K562 (cell line): ENCODE data around the gene BTRC. TPM values are rescaled to one million over a fixed set of nuclear protein-coding genes. Genes with fewer than 3 reads are reported as not detected.

Source experiments
- ATAC-seq: fragments of 200-7000 bp; cut with Tn5 transposase; 3 replicates; pipeline ENCODE4 v1.9.1; 2020; ENCODE audit warnings: moderate library complexity
- BruUV-seq: library from RNA; stranded (reverse); fragments of 400-500 nt; replicated peaks from 2 replicates; lab custom pipeline; 2021; lab: Mats Ljungman, UMichigan
- CTCF ChIA-PET: fragments of 300-600 bp; formaldehyde crosslinking; extraction: SDS; loops from one replicate; lab custom pipeline; 2021; ENCODE audit warnings: low intra/inter-chr PET ratio; lab: Yijun Ruan, JAX
- POLR2A ChIA-PET: fragments of 300-600, 350-650 bp; sonication (Branson Sonifier 250); formaldehyde crosslinking; extraction: SDS; loops from one replicate; lab custom pipeline; 2021; ENCODE audit warnings: antibody characterized with exemption, inconsistent platforms; lab: Yijun Ruan, JAX
- DNase-seq, 4 experiments: peaks; one replicate each; pipeline versions ENCODE4 v3.0.0 to v3.0.0-alpha.2; 2011 to 2018; ENCODE audit warnings: low spot score in 3 of 4, mixed read lengths in 3 of 4; ENCODE audit errors: extremely low read depth in 1 of 4
- FAIRE-seq: peaks from 2 replicates; lab custom pipeline; 2011; peaks lifted over from hg19 to GRCh38; lab: Jason Lieb, UNC
- H2AFZ ChIP-seq: 2 replicates; pipeline ENCODE4 v1.6.0; 2011; ENCODE audit warnings: low read depth, low read length, control low read depth, inconsistent platforms
- H3K27ac ChIP-seq: fragments of 200-600 bp; 3 replicates; pipeline ENCODE4 v1.8.0; 2011; ENCODE audit warnings: low read depth, mild to moderate bottlenecking, control low read depth, inconsistent platforms, low read length, moderate library complexity, mixed read lengths; ENCODE audit errors: extremely low read depth
- H3K27me3 ChIP-seq, 2 experiments: fragments of 300-600 bp in 1 of 2; 2 replicates in 1 of 2; 3 replicates in 1 of 2; pipeline versions ENCODE4 v1.6.0 to v1.8.0; 2011; ENCODE audit warnings: inconsistent platforms in 2 of 2, low read length in 2 of 2, mild to moderate bottlenecking in 1 of 2, mixed read lengths in 1 of 2, moderate library complexity in 1 of 2; ENCODE audit not compliant: control insufficient read depth in 2 of 2, insufficient read depth in 2 of 2
- H3K36me3 ChIP-seq: fragments of 300-600 bp; 3 replicates; pipeline ENCODE4 v1.8.0; 2011; ENCODE audit warnings: mild to moderate bottlenecking, low read length, inconsistent platforms; ENCODE audit not compliant: control insufficient read depth, insufficient read depth
- H3K4me1 ChIP-seq, 2 experiments: fragments of 200-600 bp in 1 of 2; replicated peaks in 1 of 2; 2 replicates in 1 of 2; 3 replicates in 1 of 2; pipeline versions ENCODE4 v1.5.1 to v1.8.0; 2011; ENCODE audit warnings: inconsistent platforms in 2 of 2, low read length in 2 of 2, mild to moderate bottlenecking in 1 of 2, mixed read lengths in 1 of 2, moderate library complexity in 1 of 2; ENCODE audit not compliant: control insufficient read depth in 2 of 2, insufficient read depth in 2 of 2
- H3K4me2 ChIP-seq: 2 replicates; pipeline ENCODE4 v1.6.1; 2011; ENCODE audit warnings: low read length, control low read depth, inconsistent platforms, mixed read lengths; ENCODE audit not compliant: insufficient read depth
- H3K4me3 ChIP-seq: fragments of 200-600 bp; sonication (generic), shearing (Covaris generic); 2 replicates; pipeline ENCODE4 v1.5.1; 2016; ENCODE audit warnings: control low read depth, inconsistent platforms
- H3K79me2 ChIP-seq: fragments of 200-600 bp; 3 replicates; pipeline ENCODE4 v1.8.0; 2011; ENCODE audit warnings: low read length, inconsistent platforms; ENCODE audit not compliant: control insufficient read depth, insufficient read depth
- H3K9ac ChIP-seq, 2 experiments: 2 replicates each; pipeline versions ENCODE4 v1.6.0 to v1.6.1; 2011; ENCODE audit warnings: low read depth in 2 of 2, low read length in 2 of 2, control low read depth in 1 of 2, inconsistent platforms in 1 of 2, mild to moderate bottlenecking in 1 of 2, mixed read lengths in 1 of 2; ENCODE audit not compliant: insufficient read depth in 1 of 2
- H3K9me1 ChIP-seq: one replicate; pipeline ENCODE4 v1.6.0; 2011; ENCODE audit warnings: inconsistent platforms, mild to moderate bottlenecking, low read length, moderate library complexity; ENCODE audit not compliant: control insufficient read depth, insufficient read depth
- H3K9me3 ChIP-seq: replicated peaks from 2 replicates; pipeline ENCODE4 v1.5.1; 2011; ENCODE audit warnings: low read depth, low read length, inconsistent platforms; ENCODE audit not compliant: control insufficient read depth, insufficient read depth
- H4K20me1 ChIP-seq: replicated peaks from 2 replicates; pipeline ENCODE4 v1.6.1; 2011; ENCODE audit warnings: low read length, inconsistent platforms, mixed read lengths; ENCODE audit not compliant: control insufficient read depth, insufficient read depth
- CTCF ChIP-seq, 3 experiments: IDR thresholded peaks in 2 of 3; conservative IDR thresholded peaks in 1 of 3; 2 replicates each; pipeline ENCODE4 v1.5.1; 2011 to 2012; ENCODE audit warnings: low read length in 3 of 3, mild to moderate bottlenecking in 3 of 3, control low read depth in 2 of 3, improper control_type of control experiment in 1 of 3, inconsistent platforms in 1 of 3, low read depth in 1 of 3, mixed read lengths in 1 of 3, moderate library complexity in 1 of 3; ENCODE audit not compliant: insufficient read depth in 2 of 3
- DPF2 ChIP-seq: fragments of 450-650 bp; IDR thresholded peaks from 2 replicates; pipeline ENCODE4 v1.6.1; 2016
- ETV1 ChIP-seq: fragments of 450-650 bp; conservative IDR thresholded peaks from 2 replicates; pipeline ENCODE4 v1.6.1; 2016; ENCODE audit warnings: missing genetic modification characterization, control low read depth, low read depth, missing compliant biosample characterization
- FOXA1 ChIP-seq: fragments of 450-650 bp; IDR thresholded peaks from 2 replicates; pipeline ENCODE4 v1.6.1; 2016; ENCODE audit warnings: mild to moderate bottlenecking, borderline replicate concordance
- HMBOX1 ChIP-seq: sonication (generic); IDR thresholded peaks from 2 replicates; pipeline ENCODE4 v1.6.1; 2016
- NCOR1 ChIP-seq: fragments of 450-650 bp; IDR thresholded peaks from 2 replicates; pipeline ENCODE4 v1.6.1; 2016; ENCODE audit warnings: mild to moderate bottlenecking, moderate library complexity
- TEAD4 ChIP-seq, 2 experiments: sonication (generic) in 1 of 2; formaldehyde crosslinking in 1 of 2; IDR thresholded peaks; 2 replicates each; pipeline versions ENCODE4 v1.6.1 to v1.8.0; 2012 to 2022; ENCODE audit warnings: borderline replicate concordance in 1 of 2, inconsistent platforms in 1 of 2, low read length in 1 of 2, mild to moderate bottlenecking in 1 of 2, missing genetic modification reagents in 1 of 2
- ZEB2 ChIP-seq: fragments of 450-650 bp; IDR thresholded peaks from 2 replicates; pipeline ENCODE4 v1.6.1; 2016
- ZNF445 ChIP-seq: fragments of 250-450 bp; sonication (Bioruptor Pico); IDR thresholded peaks from 2 replicates; pipeline ENCODE4 v1.4.0; 2020; ENCODE audit warnings: low read depth, mild to moderate bottlenecking, moderate library complexity
- in situ Hi-C: fragments of 300-500 bp; cut with MboI; formaldehyde crosslinking; loops from 4 replicates; pipeline ENCODE4 v1.15.0; 2018; ENCODE audit warnings: inconsistent platforms, mixed read lengths
- intact Hi-C: fragments of 100-400 bp; cut with micrococcal nuclease; formaldehyde crosslinking; loops from 2 replicates; pipeline ENCODE4 v1.14.2; 2022
- polyA plus RNA-seq, 8 experiments: library from polyadenylated mRNA; depleted of rRNA in 4 of 8; stranded (reverse) in 5 of 8; unstranded in 3 of 8; fragments of >200 nt; fragmentation: Nextera tagmentation in 2 of 8; fragmentation: Illumina TruSeq in 1 of 8; extraction: Ambion mirVana in 2 of 8; extraction: Trizol in 1 of 8; gene quantifications; 2 replicates each; pipeline versions ENCODE4 v1.2.1 to v1.2.3, GENCODE V29; 2011 to 2014; ENCODE audit warnings: inconsistent platforms in 1 of 8, missing spikeins in 1 of 8
- total RNA-seq, 7 experiments: library from RNA; depleted of rRNA in 6 of 7; stranded (reverse); fragments of >200 nt in 6 of 7; fragmentation: Illumina TruSeq in 2 of 7; extraction: Trizol in 2 of 7; gene quantifications; 2 replicates each; pipeline versions ENCODE4 v1.2.1 to v1.2.3, GENCODE V29; 2011 to 2021; ENCODE audit warnings: low replicate concordance in 1 of 7

Gene BTRC
- total and polyA plus RNA-seq, 9 of the 15 experiments (the other 6 are each of a cell fraction or from before 2014, with no cell fraction given): 1.6 to 15.4 (median 7.0) TPM

- TF ChIP-seq ETV1 (0 out of 2 replicates have a peak, but pooled peaks have one; percentile 11), ZEB2 (no peak), NCOR1 (peak; percentile 68), TEAD4 (IDR thresholded peaks at IDR 0.05; ENCODE audit: low read length) (peak; percentile 59), TEAD4 (CRISPR knock-in tag; IDR thresholded peaks at IDR 0.05; ENCODE audit: borderline replicate concordance) (no peak), DPF2 (peak; percentile 85)
Measured at GRCh38 chr10:101535949-101536348, 182.0 kb downstream of the BTRC start (continued).

GRCh38 chr10:101536800-101537199 lies 182.8 kb downstream of the BTRC start:
- intact Hi-C loops: loop anchor here (2.0 kb wide), 1 partner anchor 42 kb away; no protein-coding TSS in a partner anchor
- peak; percentile 72; the same call in 1 of the 2 replicates for TF ChIP-seq HMBOX1
- no peak for TF ChIP-seq FOXA1
- TF ChIP-seq ZNF445: no peak
- TF ChIP-seq CTCF (IDR thresholded peaks at IDR 0.05 in 2 of 3, conservative IDR thresholded peaks at IDR 0.05 in 1 of 3; ENCODE audit: insufficient read depth in 2 of 3, low read depth in 1 of 3, low read length in 3 of 3): peak; percentile 29 to 55 (median 33); a peak in 3 of 6 replicates

More at GRCh38 chr10:101536800-101537199, 182.8 kb downstream of the BTRC start:
- BruUV-seq: no TSS peak
- Histone ChIP-seq H3K9ac (peak overlapping the region in 1 of 2 experiments; percentile 27; a peak in 1 of 4 replicates), H3K9me3 (no peaks in the 10 kb centered on the region), H3K4me1 (peaks cover 0 to 16% of the 10 kb centered on the region in 2 experiments; a peak in 3 of 5 replicates), H4K20me1 (no peaks in the 10 kb centered on the region), H2AFZ (peak overlapping the region; percentile 46; the same call in 1 of the 2 replicates), H3K4me2 (no peak overlapping the region), H3K9me1 (no peaks in the 10 kb centered on the region), H3K4me3 (no peak overlapping the region), H3K27ac (peak overlapping the region; percentile 77), H3K79me2 (no peaks in the 10 kb centered on the region), H3K36me3 (no peaks in the 10 kb centered on the region), H3K27me3 (no peaks in the 10 kb centered on the region)
- in situ Hi-C loops: no loop called here
- ChIA-PET POLR2A (interaction anchor here (1.9 kb wide), 1 partner anchor 9 kb away, joined by 5 read pairs; no protein-coding TSS in a partner anchor), CTCF (interaction anchor here (0.6 kb wide), 1 partner anchor 183 kb away, joined by 4 read pairs; no protein-coding TSS in a partner anchor)
- FAIRE-seq: peak; percentile 83
- peak; percentile 82 for ATAC-seq
- DNase-seq: peak; percentile 22 to 53 (median 36)
